ENCODE measurements around the gene SH3RF3. TPM values are rescaled to one million over a fixed set of nuclear protein-coding genes. Genes with fewer than 3 reads are reported as not detected.

Gene SH3RF3
- total RNA-seq, 1 experiment from 2014 or later, result 4.9 TPM

GRCh38 chr2:109183871-109184270 lies 54.9 kb downstream of the SH3RF3 start:
- BruUV-seq (replicated peaks), result no TSS peak
- Histone ChIP-seq H3K27me3 (ENCODE audit: control insufficient read depth, insufficient read depth, low read length) (peaks cover 4% of the 10 kb centered on the region; the same call in 1 of the 2 replicates), H3K4me1 (ENCODE audit: control insufficient read depth, insufficient read depth, low read length) (peaks cover 8% of the 10 kb centered on the region; the same call in 1 of the 2 replicates), H3K9me3 (ENCODE audit: control insufficient read depth, insufficient read depth, low read depth, low read length) (peaks cover 7% of the 10 kb centered on the region; the same call in 1 of the 2 replicates), H3K27ac (ENCODE audit: low read length) (no peak overlapping the region), H3K36me3 (ENCODE audit: control insufficient read depth, insufficient read depth, low read length) (no peaks in the 10 kb centered on the region), H3K4me3 (ENCODE audit: low read depth in 2 of 2, low read length in 2 of 2) (no peak overlapping the region)
- ChIA-PET CTCF (no interaction called here), POLR2A (no interaction called here)
- intact Hi-C loops (cut with micrococcal nuclease; ENCODE audit: unreplicated experiment), result no loop called here
- no peak for ATAC-seq
- no peak for DNase-seq (ENCODE audit: low read depth, low spot score)
- TF ChIP-seq CTCF (IDR thresholded peaks at IDR 0.05) (no peak), TCF7L2 (IDR thresholded peaks at IDR 0.05; ENCODE audit: low read depth, low read length) (no peak), SIN3A (IDR thresholded peaks at IDR 0.05; ENCODE audit: borderline replicate concordance, insufficient read depth, low read depth, low read length) (no peak), POLR2AphosphoS5 (IDR thresholded peaks at IDR 0.05; ENCODE audit: low read depth, low read length) (no peak), REST (IDR thresholded peaks at IDR 0.05; ENCODE audit: insufficient read depth in 1 of 2, low read depth in 2 of 2, low read length in 1 of 2) (no peak)
- in situ Hi-C loops (cut with HindIII; ENCODE audit: low pct_unique_long_range_greater_than_20kb, low sequenced_read_pairs), result no loop called here

- CTCF ChIA-PET, result no interaction called here
- BruUV-seq (replicated peaks), result no TSS peak
- no peak for DNase-seq (ENCODE audit: low read depth, low spot score)
- intact Hi-C loops (cut with micrococcal nuclease; ENCODE audit: unreplicated experiment), result no loop called here
- Histone ChIP-seq H3K36me3 (ENCODE audit: control insufficient read depth, insufficient read depth, low read length) (no peaks in the 10 kb centered on the region), H3K27me3 (ENCODE audit: control insufficient read depth, insufficient read depth, low read length) (peaks cover 4% of the 10 kb centered on the region; the same call in 1 of the 2 replicates), H3K9me3 (ENCODE audit: control insufficient read depth, insufficient read depth, low read depth, low read length) (peaks cover 3% of the 10 kb centered on the region; the same call in 1 of the 2 replicates), H3K4me3 (ENCODE audit: low read depth in 2 of 2, low read length in 2 of 2) (no peak overlapping the region), H3K27ac (ENCODE audit: low read length) (no peak overlapping the region), H3K4me1 (ENCODE audit: control insufficient read depth, insufficient read depth, low read length) (peaks cover 8% of the 10 kb centered on the region; the same call in 1 of the 2 replicates)
- TF ChIP-seq POLR2AphosphoS5 (IDR thresholded peaks at IDR 0.05; ENCODE audit: low read depth, low read length), result no peak
- TF ChIP-seq CTCF (IDR thresholded peaks at IDR 0.05), result no peak
- TF ChIP-seq SIN3A (IDR thresholded peaks at IDR 0.05; ENCODE audit: borderline replicate concordance, insufficient read depth, low read depth, low read length), result no peak
- no peak for TF ChIP-seq REST (IDR thresholded peaks at IDR 0.05; ENCODE audit: insufficient read depth in 1 of 2, low read depth in 2 of 2, low read length in 1 of 2)
- no peak for ATAC-seq
- in situ Hi-C loops (cut with HindIII; ENCODE audit: low pct_unique_long_range_greater_than_20kb, low sequenced_read_pairs), result no loop called here
- POLR2A ChIA-PET, result no interaction called here
Measured at GRCh38 chr2:109184368-109184767, 55.4 kb downstream of the SH3RF3 start.

Data from Panc1 (cell line).